HepG2 (cell line): Measurements from ENCODE around the gene NEK9. TPM values are rescaled to one million over a fixed set of nuclear protein-coding genes. Genes with fewer than 3 reads are reported as not detected.

Experiments
- ATAC-seq: fragments of 200-7000 bp; cut with Tn5 transposase; 3 replicates; pipeline ENCODE4 v1.9.1; 2020; ENCODE audit warnings: mild to moderate bottlenecking, moderate library complexity
- BruUV-seq: library from RNA; stranded (reverse); fragments of 400-500 nt; replicated peaks from 2 replicates; lab custom pipeline; 2021; lab: Mats Ljungman, UMichigan
- CTCF ChIA-PET: fragments of 300-600 bp; formaldehyde crosslinking; extraction: SDS; loops from one replicate; lab custom pipeline; 2021; ENCODE audit warnings: low total read pairs, inconsistent platforms, low intra/inter-chr PET ratio; lab: Yijun Ruan, JAX
- POLR2A ChIA-PET: fragments of 350-600 bp; sonication (Branson Sonifier 250); formaldehyde crosslinking; loops from one replicate; lab custom pipeline; 2020; ENCODE audit warnings: antibody characterized with exemption, inconsistent platforms; lab: Yijun Ruan, JAX
- DNase-seq: peaks from one replicate; pipeline ENCODE4 v3.0.0-alpha.2; 2015; ENCODE audit warnings: low spot score
- FAIRE-seq: peaks from 3 replicates; lab custom pipeline; 2011; peaks lifted over from hg19 to GRCh38; lab: Jason Lieb, UNC
- H2AFZ ChIP-seq: one replicate; pipeline ENCODE4 v1.6.1; 2011; ENCODE audit warnings: low read length, inconsistent platforms
- H3K27ac ChIP-seq: fragments of 300-600 bp; 3 replicates; pipeline ENCODE4 v1.8.0; 2011; ENCODE audit warnings: mixed run types, mild to moderate bottlenecking, mixed read lengths, low read length, inconsistent platforms; ENCODE audit not compliant: insufficient read depth; ENCODE audit errors: extremely low read length
- H3K27me3 ChIP-seq, 2 experiments: fragments of 200-600 bp in 1 of 2; 2 replicates in 1 of 2; 3 replicates in 1 of 2; pipeline versions ENCODE4 v1.6.0 to v1.8.0; 2011; ENCODE audit warnings: low read length in 2 of 2, mild to moderate bottlenecking in 2 of 2, moderate library complexity in 2 of 2, inconsistent platforms in 1 of 2; ENCODE audit not compliant: insufficient read depth in 2 of 2, control insufficient read depth in 1 of 2
- H3K36me3 ChIP-seq, 2 experiments: fragments of 200-600 bp in 1 of 2; replicated peaks in 1 of 2; 2 replicates in 1 of 2; 3 replicates in 1 of 2; pipeline versions ENCODE4 v1.5.1 to v1.8.0; 2011; ENCODE audit warnings: low read length in 2 of 2, inconsistent platforms in 1 of 2; ENCODE audit not compliant: insufficient read depth in 2 of 2, control insufficient read depth in 1 of 2
- H3K4me1 ChIP-seq: 2 replicates; pipeline ENCODE4 v1.5.1; 2012; ENCODE audit warnings: low read length, inconsistent platforms; ENCODE audit not compliant: insufficient read depth
- H3K4me2 ChIP-seq: 2 replicates; pipeline ENCODE4 v1.6.0; 2011; ENCODE audit warnings: low read depth, low read length, inconsistent platforms
- H3K4me3 ChIP-seq, 3 experiments: fragments of 200-600 bp in 1 of 3; sonication (generic), shearing (Covaris generic) in 1 of 3; replicated peaks in 1 of 3; 2 replicates each; pipeline ENCODE4 v1.5.1; 2011 to 2016; ENCODE audit warnings: low read length in 3 of 3, inconsistent platforms in 2 of 3, low read depth in 2 of 3, mild to moderate bottlenecking in 2 of 3, control low read depth in 1 of 3, mixed read lengths in 1 of 3; ENCODE audit not compliant: insufficient read depth in 1 of 3
- H3K79me2 ChIP-seq: one replicate; pipeline ENCODE4 v1.6.1; 2011; ENCODE audit warnings: low read length, inconsistent platforms; ENCODE audit not compliant: insufficient read depth
- H3K9ac ChIP-seq: 2 replicates; pipeline ENCODE4 v1.6.0; 2011; ENCODE audit warnings: mild to moderate bottlenecking, low read depth, low read length, inconsistent platforms; ENCODE audit not compliant: insufficient read depth
- H3K9me3 ChIP-seq: 2 replicates; pipeline ENCODE4 v1.5.1; 2012; ENCODE audit warnings: mild to moderate bottlenecking, low read length
- H4K20me1 ChIP-seq: 2 replicates; pipeline ENCODE4 v1.6.0; 2011; ENCODE audit warnings: inconsistent platforms, mild to moderate bottlenecking, low read length, moderate library complexity; ENCODE audit not compliant: insufficient read depth
- BHLHE40 ChIP-seq: IDR thresholded peaks from 2 replicates; pipeline ENCODE4 v1.6.1; 2011; ENCODE audit warnings: low read length, improper control_type of control experiment
- EP300 ChIP-seq, 3 experiments: sonication (generic) in 1 of 3; formaldehyde crosslinking in 1 of 3; IDR thresholded peaks; 2 replicates each; pipeline versions ENCODE4 v1.5.1 to v1.6.1; 2011 to 2020; ENCODE audit warnings: low read depth in 2 of 3, low read length in 2 of 3, borderline replicate concordance in 1 of 3, improper control_type of control experiment in 1 of 3, mild to moderate bottlenecking in 1 of 3, missing genetic modification reagents in 1 of 3, moderate library complexity in 1 of 3
- FOXA1 ChIP-seq, 2 experiments: fragments of 450-650 bp in 1 of 2; sonication (generic) in 1 of 2; formaldehyde crosslinking in 1 of 2; IDR thresholded peaks; 2 replicates each; pipeline versions ENCODE4 v1.4.0 to v1.6.1; 2016 to 2020; ENCODE audit warnings: missing genetic modification reagents in 1 of 2
- HDAC6 ChIP-seq: fragments of 200-600 bp; sonication (generic); IDR thresholded peaks from 2 replicates; pipeline ENCODE4 v1.7.0; 2017; ENCODE audit warnings: mild to moderate bottlenecking, antibody characterized with exemption, low read length, low read depth
- NRL ChIP-seq: sonication (generic); formaldehyde crosslinking; IDR thresholded peaks from 2 replicates; pipeline ENCODE4 v1.5.0; 2020; ENCODE audit warnings: missing genetic modification reagents, mild to moderate bottlenecking, moderate library complexity, borderline replicate concordance
- RBFOX2 ChIP-seq: fragments of 200-400 bp; formaldehyde crosslinking; IDR thresholded peaks from 2 replicates; pipeline ENCODE4 v1.6.1; 2017; ENCODE audit warnings: low read depth, mild to moderate bottlenecking, low read length
- RFX1 ChIP-seq: fragments of 450-650 bp; IDR thresholded peaks from 2 replicates; pipeline ENCODE4 v1.6.1; 2017
- ZKSCAN1 ChIP-seq: fragments of 150-350 bp; IDR thresholded peaks from 2 replicates; pipeline ENCODE4 v1.6.1; 2014; ENCODE audit warnings: low read length
- ZNF136 ChIP-seq: sonication (generic); formaldehyde crosslinking; IDR thresholded peaks from 2 replicates; pipeline ENCODE4 v1.8.1; 2022; ENCODE audit warnings: low read depth, mild to moderate bottlenecking, moderate library complexity, missing genetic modification reagents
- ZNF44 ChIP-seq: sonication (generic); formaldehyde crosslinking; IDR thresholded peaks from 2 replicates; pipeline ENCODE4 v1.5.1; 2020; ENCODE audit warnings: mild to moderate bottlenecking, missing genetic modification reagents
- ZNF567 ChIP-seq: sonication (generic); formaldehyde crosslinking; IDR thresholded peaks from 2 replicates; pipeline ENCODE4 v1.8.1; 2023; ENCODE audit warnings: mild to moderate bottlenecking, missing genetic modification reagents, borderline replicate concordance
- ZNF569 ChIP-seq: sonication (generic); formaldehyde crosslinking; IDR thresholded peaks from 2 replicates; pipeline ENCODE4 v1.5.0; 2020; ENCODE audit warnings: mild to moderate bottlenecking, missing genetic modification reagents, moderate library complexity, borderline replicate concordance
- ZNF629 ChIP-seq: sonication (generic); formaldehyde crosslinking; conservative IDR thresholded peaks from 2 replicates; pipeline ENCODE4 v1.5.0; 2020; ENCODE audit warnings: missing genetic modification reagents
- ZNF781 ChIP-seq: sonication (generic); formaldehyde crosslinking; IDR thresholded peaks from 2 replicates; pipeline ENCODE4 v1.5.1; 2020; ENCODE audit warnings: borderline replicate concordance, mild to moderate bottlenecking, missing genetic modification reagents; ENCODE audit errors: not compliant biosample characterization
- WGBS: methylation state at CpG from one replicate; pipeline ENCODE4 v1.1.6; 2017; ENCODE audit warnings: low lambda C conversion rate; 5-methylcytosine and 5-hydroxymethylcytosine counted together
- in situ Hi-C: cut with HindIII; loops from 2 replicates; pipeline ENCODE4 v1.10.0; 2017; ENCODE audit warnings: low pct_unique_long_range_greater_than_20kb; ENCODE audit not compliant: extremely low pct_ligation_motif_present
- intact Hi-C: fragments of 100-400 bp; cut with micrococcal nuclease; formaldehyde crosslinking; loops from one replicate; pipeline ENCODE4 v1.10.0; 2022; ENCODE audit not compliant: unreplicated experiment
- polyA plus RNA-seq, 8 experiments: library from polyadenylated mRNA; depleted of rRNA in 3 of 8; stranded (reverse) in 7 of 8; unstranded in 1 of 8; fragments of >200 nt; fragmentation: Illumina TruSeq in 4 of 8; extraction: Trizol in 4 of 8; gene quantifications; 2 replicates each; pipeline versions ENCODE4 v1.2.1 to v1.2.3, GENCODE V29; 2011 to 2016; ENCODE audit warnings: low read depth in 4 of 8, missing spikeins in 1 of 8, mixed read lengths in 1 of 8; ENCODE audit not compliant: insufficient read depth in 1 of 8
- total RNA-seq, 5 experiments: library from RNA; depleted of rRNA; stranded (reverse); fragments of >200 nt; fragmentation: Illumina TruSeq; extraction: Trizol; gene quantifications; 2 replicates each; pipeline ENCODE4 v1.2.3, GENCODE V29; 2016; ENCODE audit warnings: low read depth in 1 of 5
- TF ChIP-seq, protein P1 (sequence below): sonication (generic); formaldehyde crosslinking; IDR thresholded peaks from 2 replicates; pipeline ENCODE4 v1.5.0; 2020; ENCODE audit warnings: missing genetic modification reagents, mild to moderate bottlenecking, borderline replicate concordance
- TF ChIP-seq, protein P2 (sequence below): sonication (generic); formaldehyde crosslinking; IDR thresholded peaks from 2 replicates; pipeline ENCODE4 v1.4.0; 2020; ENCODE audit warnings: missing genetic modification reagents, mild to moderate bottlenecking, borderline replicate concordance

The NEK9 gene
- total and polyA plus RNA-seq, 2 of the 13 experiments (the other 11 are each of a cell fraction or from before 2014, with no cell fraction given) = 16.5 to 27.3 TPM

- no peaks in the 10 kb centered on the region for H3K27me3 ChIP-seq
- H3K36me3 ChIP-seq = peaks cover 2 to 11% of the 10 kb centered on the region in 2 experiments; a peak in 2 of 5 replicates
- intact Hi-C loops = no loop called here
- no peaks in the 10 kb centered on the region for H3K9me3 ChIP-seq
- no peak overlapping the region for H2AFZ ChIP-seq
- no peak for TF ChIP-seq FOXA1 (IDR thresholded peaks at IDR 0.05)
- TF ChIP-seq FOXA1 (CRISPR knock-in tag; IDR thresholded peaks at IDR 0.05) = 0 out of 2 replicates have a peak, but pooled peaks have one; percentile 8
- no peak for TF ChIP-seq BHLHE40
- peak; percentile 54; the same call in 1 of the 2 replicates for TF ChIP-seq ZKSCAN1
- H3K79me2 ChIP-seq = peaks cover 91% of the 10 kb centered on the region
- in situ Hi-C loops = no loop called here
- no peak overlapping the region for H3K9ac ChIP-seq
- peaks cover 52% of the 10 kb centered on the region for H3K4me1 ChIP-seq
- BruUV-seq = no TSS peak
- ChIA-PET POLR2A (interaction anchor here (1.1 to 1.2 kb wide), 2 partner anchors 42 to 125 kb away, joined by 3 read pairs; partner anchors contain the start of gene NEK9), CTCF (no interaction called here)
- 83% methylated on average over 3 of the region's 3 CpGs for WGBS
- no peak for DNase-seq
- no peak for FAIRE-seq
- ATAC-seq = no peak
- no peak overlapping the region for H3K4me3 ChIP-seq
- H3K27ac ChIP-seq = no peak overlapping the region
- no peak overlapping the region for H3K4me2 ChIP-seq
- peaks cover 39% of the 10 kb centered on the region for H4K20me1 ChIP-seq
These were observed 41.9 kb upstream of the NEK9 start for GRCh38 chr14:75168586-75169335.

- Histone ChIP-seq H3K4me3 (no peak overlapping the region), H3K9ac (no peak overlapping the region), H3K9me3 (no peaks in the 10 kb centered on the region), H3K79me2 (peaks cover 89% of the 10 kb centered on the region), H4K20me1 (peaks cover 43% of the 10 kb centered on the region), H2AFZ (no peak overlapping the region), H3K27me3 (no peaks in the 10 kb centered on the region), H3K4me1 (peaks cover 53% of the 10 kb centered on the region), H3K36me3 (peaks cover 2 to 13% of the 10 kb centered on the region in 2 experiments; a peak in 1 of 5 replicates), H3K27ac (no peak overlapping the region), H3K4me2 (no peak overlapping the region)
- CTCF ChIA-PET = no interaction called here
- DNase-seq (no peak), FAIRE-seq (no peak), ATAC-seq (no peak)
- intact Hi-C loops = no loop called here
- POLR2A ChIA-PET = no interaction called here
- in situ Hi-C loops = no loop called here
- no TSS peak for BruUV-seq
- 90% methylated on average over 2 of the region's 2 CpGs for WGBS
- TF ChIP-seq ZNF569 = no peak
- TF ChIP-seq ZNF629 = no peak
- TF ChIP-seq HDAC6 = no peak
- no peak for TF ChIP-seq EP300 (IDR thresholded peaks at IDR 0.05; ENCODE audit: low read depth in 2 of 2, low read length in 2 of 2)
- no peak for TF ChIP-seq EP300 (CRISPR knock-in tag; IDR thresholded peaks at IDR 0.05; ENCODE audit: borderline replicate concordance)
- TF ChIP-seq ZNF136 (CRISPR knock-in tag) = no peak
- TF ChIP-seq, protein P1, sequence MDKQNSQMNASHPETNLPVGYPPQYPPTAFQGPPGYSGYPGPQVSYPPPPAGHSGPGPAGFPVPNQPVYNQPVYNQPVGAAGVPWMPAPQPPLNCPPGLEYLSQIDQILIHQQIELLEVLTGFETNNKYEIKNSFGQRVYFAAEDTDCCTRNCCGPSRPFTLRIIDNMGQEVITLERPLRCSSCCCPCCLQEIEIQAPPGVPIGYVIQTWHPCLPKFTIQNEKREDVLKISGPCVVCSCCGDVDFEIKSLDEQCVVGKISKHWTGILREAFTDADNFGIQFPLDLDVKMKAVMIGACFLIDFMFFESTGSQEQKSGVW (CRISPR knock-in tag) = no peak
- no peak for TF ChIP-seq RFX1
- no peak for TF ChIP-seq ZNF44
- TF ChIP-seq RBFOX2 = no peak
- TF ChIP-seq, protein P2, sequence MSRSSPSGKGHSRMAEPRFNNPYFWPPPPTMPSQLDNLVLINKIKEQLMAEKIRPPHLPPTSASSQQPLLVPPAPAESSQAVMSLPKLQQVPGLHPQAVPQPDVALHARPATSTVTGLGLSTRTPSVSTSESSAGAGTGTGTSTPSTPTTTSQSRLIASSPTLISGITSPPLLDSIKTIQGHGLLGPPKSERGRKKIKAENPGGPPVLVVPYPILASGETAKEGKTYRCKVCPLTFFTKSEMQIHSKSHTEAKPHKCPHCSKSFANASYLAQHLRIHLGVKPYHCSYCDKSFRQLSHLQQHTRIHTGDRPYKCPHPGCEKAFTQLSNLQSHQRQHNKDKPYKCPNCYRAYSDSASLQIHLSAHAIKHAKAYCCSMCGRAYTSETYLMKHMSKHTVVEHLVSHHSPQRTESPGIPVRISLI (CRISPR knock-in tag) = no peak
- no peak for TF ChIP-seq ZNF567 (CRISPR knock-in tag)
- no peak for TF ChIP-seq NRL (CRISPR knock-in tag)
- no peak for TF ChIP-seq ZNF781 (CRISPR knock-in tag)
These were observed 40.5 kb upstream of the NEK9 start for GRCh38 chr14:75167325-75167724.
